Prostate gland (tissue), 2 donors: ENCODE data around the gene PHEX. TPM values are rescaled to one million over a fixed set of nuclear protein-coding genes. Genes with fewer than 3 reads are reported as not detected.

Experiments
- DNase-seq: peaks from one replicate; pipeline ENCODE4 v3.0.0-alpha.2; 2019; ENCODE audit warnings: low spot score
- H3K27ac ChIP-seq, 2 donors: fragments of 200-600 bp; sonication (generic); 2 replicates each; pipeline ENCODE4 v1.5.1; 2017 to 2019
- H3K27me3 ChIP-seq: fragments of 200-600 bp; sonication (generic); replicated peaks from 2 replicates; pipeline ENCODE4 v1.5.1; 2019; ENCODE audit not compliant: insufficient read depth
- H3K36me3 ChIP-seq, 2 donors: fragments of 200-600 bp; sonication (generic); 1 replicate in 1 of 2; 2 replicates in 1 of 2; pipeline versions ENCODE4 v1.5.1 to v1.8.1; 2017 to 2019
- H3K4me1 ChIP-seq: fragments of 200-600 bp; sonication (generic); replicated peaks from 2 replicates; pipeline ENCODE4 v1.5.1; 2019
- H3K4me3 ChIP-seq, 2 donors: fragments of 200-600 bp; sonication (generic); 2 replicates each; pipeline ENCODE4 v1.5.1; 2017 to 2019
- H3K9me3 ChIP-seq: fragments of 200-600 bp; sonication (generic); 2 replicates; pipeline ENCODE4 v1.5.1; 2017
- POLR2A ChIP-seq: fragments of 450-650 bp; IDR thresholded peaks from one replicate; pipeline ENCODE4 v1.6.1; 2016; ENCODE audit warnings: antibody characterized with exemption, mild to moderate bottlenecking
- POLR2AphosphoS5 ChIP-seq: sonication (generic); formaldehyde crosslinking; IDR thresholded peaks from one replicate; pipeline ENCODE4 v1.6.1; 2017; ENCODE audit warnings: antibody characterized with exemption
- WGBS: methylation state at CpG from one replicate; pipeline ENCODE4 v1.1.5; 2018; 5-methylcytosine and 5-hydroxymethylcytosine counted together
- intact Hi-C: fragments of 100-400 bp; cut with DNase I; formaldehyde crosslinking; loops from one replicate; pipeline ENCODE4 v1.14.2; 2022
- total RNA-seq, 2 donors: library from RNA; depleted of rRNA; stranded (reverse); fragments of >200 nt; gene quantifications; one replicate each; pipeline ENCODE4 v1.1.0, GENCODE V29; 2016
- TF ChIP-seq, protein P1 (sequence below), 4 experiments: fragments of 200-600 bp in 2 of 4; fragments of 450-650 bp in 2 of 4; sonication (generic) in 2 of 4; IDR thresholded peaks; 1 replicate in 3 of 4; 2 replicates in 1 of 4; pipeline ENCODE4 v1.5.1; 2016 to 2019; ENCODE audit warnings: antibody characterized with exemption in 4 of 4, mild to moderate bottlenecking in 2 of 4, moderate library complexity in 2 of 4

PHEX gene
- total RNA-seq, 2 donors from 2014 or later, result 0.34 to 0.82 TPM

- H3K36me3 ChIP-seq, result no peaks in the 10 kb centered on the region
- H3K9me3 ChIP-seq, result no peaks in the 10 kb centered on the region
- TF ChIP-seq POLR2A, result no peak
- TF ChIP-seq POLR2AphosphoS5, result no peak
- TF ChIP-seq, protein P1, sequence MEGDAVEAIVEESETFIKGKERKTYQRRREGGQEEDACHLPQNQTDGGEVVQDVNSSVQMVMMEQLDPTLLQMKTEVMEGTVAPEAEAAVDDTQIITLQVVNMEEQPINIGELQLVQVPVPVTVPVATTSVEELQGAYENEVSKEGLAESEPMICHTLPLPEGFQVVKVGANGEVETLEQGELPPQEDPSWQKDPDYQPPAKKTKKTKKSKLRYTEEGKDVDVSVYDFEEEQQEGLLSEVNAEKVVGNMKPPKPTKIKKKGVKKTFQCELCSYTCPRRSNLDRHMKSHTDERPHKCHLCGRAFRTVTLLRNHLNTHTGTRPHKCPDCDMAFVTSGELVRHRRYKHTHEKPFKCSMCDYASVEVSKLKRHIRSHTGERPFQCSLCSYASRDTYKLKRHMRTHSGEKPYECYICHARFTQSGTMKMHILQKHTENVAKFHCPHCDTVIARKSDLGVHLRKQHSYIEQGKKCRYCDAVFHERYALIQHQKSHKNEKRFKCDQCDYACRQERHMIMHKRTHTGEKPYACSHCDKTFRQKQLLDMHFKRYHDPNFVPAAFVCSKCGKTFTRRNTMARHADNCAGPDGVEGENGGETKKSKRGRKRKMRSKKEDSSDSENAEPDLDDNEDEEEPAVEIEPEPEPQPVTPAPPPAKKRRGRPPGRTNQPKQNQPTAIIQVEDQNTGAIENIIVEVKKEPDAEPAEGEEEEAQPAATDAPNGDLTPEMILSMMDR (IDR thresholded peaks at IDR 0.05), result no peak
- no peaks in the 10 kb centered on the region for H3K4me1 ChIP-seq
- intact Hi-C loops, result no loop called here
- H3K4me3 ChIP-seq, result no peak overlapping the region
- H3K27me3 ChIP-seq, result no peaks in the 10 kb centered on the region
- H3K27ac ChIP-seq, result no peak overlapping the region
- no peak for DNase-seq
- 88% methylated on average over 3 of the region's 3 CpGs for WGBS
Observed at GRCh38 chrX:22163326-22163725, 131.2 kb downstream of the PHEX start.

DNA sequence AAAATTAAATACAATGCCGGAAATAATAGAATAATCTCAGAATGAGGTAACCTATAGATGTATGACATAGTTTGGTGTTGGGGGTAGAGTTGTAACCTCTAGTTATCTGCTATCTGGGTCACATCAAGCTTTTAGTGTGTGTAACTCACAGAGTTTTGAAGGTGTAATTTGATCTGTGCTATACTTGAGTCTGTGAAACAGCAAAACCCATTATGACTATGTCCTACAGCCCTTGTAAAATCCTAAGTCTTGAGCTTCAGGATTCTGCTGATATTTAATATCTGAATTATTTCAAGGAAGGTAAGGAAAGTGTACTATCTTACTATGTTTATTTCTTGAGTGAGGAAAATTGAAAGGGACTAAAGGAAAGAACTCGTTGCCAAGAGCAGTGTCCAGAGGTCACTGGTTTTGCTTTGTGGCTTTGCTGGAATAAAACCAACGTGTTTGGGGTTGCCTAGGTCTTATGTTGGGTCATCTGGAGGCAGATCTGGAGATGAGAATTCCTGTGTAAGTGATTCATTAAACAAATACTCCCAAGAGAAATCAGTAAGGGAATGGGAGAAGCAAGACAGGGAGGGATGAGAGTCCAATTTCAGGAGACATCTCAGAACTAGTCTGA, 132.8 kb downstream of the PHEX start:
- H3K4me1 ChIP-seq, result no peaks in the 10 kb centered on the region
- 57% methylated on average over 3 of the region's 3 CpGs for WGBS
- no peaks in the 10 kb centered on the region for H3K27me3 ChIP-seq
- no peaks in the 10 kb centered on the region for H3K9me3 ChIP-seq
- intact Hi-C loops, result no loop called here
- DNase-seq, result no peak
- H3K4me3 ChIP-seq, result no peak overlapping the region
- no peak overlapping the region for H3K27ac ChIP-seq
- no peak for TF ChIP-seq POLR2AphosphoS5
- TF ChIP-seq POLR2A, result no peak
- TF ChIP-seq, protein P1 (IDR thresholded peaks at IDR 0.05), result no peak
- no peaks in the 10 kb centered on the region for H3K36me3 ChIP-seq

- H3K4me3 ChIP-seq, result no peak overlapping the region
- H3K27me3 ChIP-seq, result no peaks in the 10 kb centered on the region
- intact Hi-C loops, result no loop called here
- H3K9me3 ChIP-seq, result no peaks in the 10 kb centered on the region
- 79% methylated on average over 4 of the region's 4 CpGs for WGBS
- H3K27ac ChIP-seq, result no peak overlapping the region
- no peak for DNase-seq
- no peak for TF ChIP-seq POLR2A
- TF ChIP-seq POLR2AphosphoS5, result no peak
- TF ChIP-seq, protein P1 (IDR thresholded peaks at IDR 0.05), result no peak
- H3K4me1 ChIP-seq, result no peaks in the 10 kb centered on the region
- H3K36me3 ChIP-seq, result no peaks in the 10 kb centered on the region
Observed at GRCh38 chrX:22165732-22166457, 133.8 kb downstream of the PHEX start.

- no peak for DNase-seq
- intact Hi-C loops, result no loop called here
- Histone ChIP-seq H3K36me3 (no peaks in the 10 kb centered on the region), H3K27me3 (no peaks in the 10 kb centered on the region), H3K9me3 (no peaks in the 10 kb centered on the region), H3K4me3 (no peak overlapping the region), H3K27ac (no peak overlapping the region), H3K4me1 (no peaks in the 10 kb centered on the region)
- TF ChIP-seq POLR2AphosphoS5 (no peak), POLR2A (no peak)
- TF ChIP-seq, protein P1 (IDR thresholded peaks at IDR 0.05), result no peak
- WGBS, result 82% methylated on average over 7 of the region's 7 CpGs
Observed at GRCh38 chrX:22171287-22172060, 139.3 kb downstream of the PHEX start.
